Stimulated activated CD4-positive, alpha-beta T cell treated with anti-CD3 and anti-CD28 coated beads, Interleukin-4, amount 100 ng/mL, for 4 hours (primary cell): Measurements from ENCODE around the gene STPG3.
A peak's percentile ranks its signal among the peaks of the same experiment; 100 is the strongest.

Experiments used
- DNase-seq, 2 experiments: peaks; one replicate each; pipeline ENCODE4 v3.0.0-alpha.2; 2020

STPG3 gene

GRCh38 chr9:137281345-137282116 is 30.4 kb downstream of the STPG3 start:
- no peak for DNase-seq

DNA sequence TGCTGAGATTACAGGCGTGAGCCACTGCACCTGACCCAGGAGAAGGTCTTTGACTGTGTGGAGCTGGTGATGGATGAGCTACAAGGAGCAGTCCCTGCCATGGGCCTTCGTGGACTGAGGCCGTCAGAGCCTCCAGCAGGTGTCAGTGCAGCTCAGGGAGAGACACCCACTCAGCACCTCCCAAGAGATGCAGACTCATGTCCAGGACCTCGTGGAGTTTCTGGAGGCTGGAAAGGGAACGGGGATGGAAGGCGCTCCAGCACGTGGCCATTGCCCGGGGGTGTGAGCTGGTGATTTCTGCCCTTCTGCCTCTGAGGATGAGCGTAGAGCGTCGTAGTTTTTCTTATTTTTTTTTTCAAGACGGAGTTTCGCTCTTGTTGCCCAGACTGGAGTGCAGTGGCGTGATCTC is 35.9 kb downstream of the STPG3 start:
- DNase-seq, result no peak

DNA sequence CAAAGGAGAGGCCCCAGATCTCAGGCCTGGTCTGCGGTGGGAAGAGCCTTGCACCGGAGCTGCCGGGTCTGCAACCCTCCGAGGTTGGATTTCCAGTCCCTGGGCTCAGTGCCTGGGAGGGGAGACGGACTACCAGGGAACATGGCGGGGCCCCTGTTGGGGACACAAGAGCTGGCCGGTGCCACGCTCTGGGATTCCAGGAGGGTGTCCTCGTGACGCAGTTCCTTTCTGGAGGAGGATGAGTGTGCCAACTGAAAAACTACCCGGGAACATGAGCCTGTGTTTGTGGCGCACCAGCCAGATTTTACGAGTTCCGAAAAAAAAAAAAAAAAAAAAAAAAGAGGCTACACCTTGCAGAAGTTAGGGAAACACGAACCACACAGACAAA is 42.0 kb downstream of the STPG3 start:
- DNase-seq, result no peak

GRCh38 chr9:137293482-137294090 is 42.5 kb downstream of the STPG3 start:
- DNase-seq, result no peak

DNA sequence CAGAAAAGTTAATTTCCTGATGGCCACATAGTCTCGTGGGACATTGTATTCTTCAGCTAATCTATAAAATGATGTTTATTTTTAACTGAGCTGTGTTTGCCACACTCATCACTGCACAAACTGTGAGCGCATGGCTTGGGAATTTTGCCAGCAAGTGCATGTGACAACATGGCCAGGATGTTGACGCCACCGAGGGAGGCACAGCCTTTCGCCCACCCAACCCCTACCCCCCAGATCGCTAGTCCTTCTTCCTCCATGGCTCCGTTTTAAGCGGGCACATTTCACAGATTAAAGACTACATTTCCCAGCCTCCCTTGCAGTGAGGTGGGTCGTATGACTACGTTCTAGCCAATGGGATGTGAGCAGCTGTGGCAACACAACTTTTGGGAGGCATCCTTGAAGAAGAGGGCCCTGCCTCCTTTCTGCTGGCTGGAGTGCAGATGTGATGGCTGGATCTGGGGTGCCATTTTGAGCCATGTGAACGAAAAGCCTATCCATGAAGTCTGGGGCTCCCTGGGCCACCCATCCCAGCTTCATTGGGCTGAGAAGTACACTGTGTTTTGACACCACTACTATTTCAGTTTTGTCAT is 43.1 kb downstream of the STPG3 start:
- no peak for DNase-seq

DNA sequence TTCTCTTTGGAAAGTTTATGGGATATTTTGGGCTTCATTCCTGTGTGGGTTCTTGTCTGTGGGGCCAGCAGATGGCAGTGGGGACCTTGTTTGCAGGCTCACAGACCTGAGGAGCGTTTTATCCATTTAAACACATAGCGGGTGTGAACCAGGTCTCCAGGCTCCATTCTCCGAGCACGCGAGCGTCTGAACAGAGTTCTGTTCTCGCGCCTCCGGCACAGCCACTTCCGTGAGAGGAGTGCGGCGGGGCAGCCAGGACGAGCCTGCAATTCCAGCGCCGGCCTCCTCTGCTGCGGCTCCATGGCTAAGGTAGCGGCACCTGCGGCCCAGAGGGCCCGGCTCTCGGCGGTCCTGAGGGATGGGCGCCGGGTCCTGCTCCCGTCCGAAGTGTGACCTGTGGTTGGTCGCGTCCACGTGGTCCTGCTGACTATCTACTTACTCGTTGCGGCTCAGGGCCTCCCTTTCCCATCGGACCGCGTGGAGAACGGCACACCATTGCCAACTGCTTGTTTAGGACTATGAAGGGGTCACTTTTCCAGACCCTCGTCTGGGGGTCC is 43.7 kb downstream of the STPG3 start:
- no peak for DNase-seq

DNA sequence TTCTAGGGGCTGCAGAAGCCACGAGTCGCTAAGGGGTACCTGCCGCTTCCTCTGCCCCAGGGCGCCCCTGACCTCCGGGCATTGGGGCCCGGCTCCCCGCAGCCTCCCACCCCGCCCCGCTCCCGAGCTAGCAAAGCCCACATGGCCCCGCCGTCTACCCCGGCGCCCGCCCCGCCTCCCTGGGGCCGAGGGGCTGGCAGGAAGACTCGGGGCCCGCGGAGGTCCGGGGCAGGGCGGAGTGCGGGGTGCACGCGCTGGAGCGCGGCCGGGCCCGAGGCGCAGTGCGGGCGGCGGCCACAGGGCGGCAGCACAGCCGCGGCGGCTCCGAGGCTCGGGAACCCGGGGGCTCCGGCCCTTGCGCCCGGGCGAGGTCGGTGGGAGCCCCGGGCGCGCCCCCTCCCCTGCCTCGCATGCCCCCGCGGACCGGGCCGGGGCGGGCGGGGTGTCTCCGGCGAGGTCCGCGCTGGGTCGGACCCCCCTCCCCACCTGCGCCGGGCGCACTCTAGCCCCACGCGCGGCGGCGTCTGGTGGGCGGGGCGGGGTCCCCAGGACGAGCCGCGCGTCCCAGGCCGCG is 44.2 kb downstream of the STPG3 start:
- peak in 1 of 2 experiments; percentile 63 for DNase-seq

DNA sequence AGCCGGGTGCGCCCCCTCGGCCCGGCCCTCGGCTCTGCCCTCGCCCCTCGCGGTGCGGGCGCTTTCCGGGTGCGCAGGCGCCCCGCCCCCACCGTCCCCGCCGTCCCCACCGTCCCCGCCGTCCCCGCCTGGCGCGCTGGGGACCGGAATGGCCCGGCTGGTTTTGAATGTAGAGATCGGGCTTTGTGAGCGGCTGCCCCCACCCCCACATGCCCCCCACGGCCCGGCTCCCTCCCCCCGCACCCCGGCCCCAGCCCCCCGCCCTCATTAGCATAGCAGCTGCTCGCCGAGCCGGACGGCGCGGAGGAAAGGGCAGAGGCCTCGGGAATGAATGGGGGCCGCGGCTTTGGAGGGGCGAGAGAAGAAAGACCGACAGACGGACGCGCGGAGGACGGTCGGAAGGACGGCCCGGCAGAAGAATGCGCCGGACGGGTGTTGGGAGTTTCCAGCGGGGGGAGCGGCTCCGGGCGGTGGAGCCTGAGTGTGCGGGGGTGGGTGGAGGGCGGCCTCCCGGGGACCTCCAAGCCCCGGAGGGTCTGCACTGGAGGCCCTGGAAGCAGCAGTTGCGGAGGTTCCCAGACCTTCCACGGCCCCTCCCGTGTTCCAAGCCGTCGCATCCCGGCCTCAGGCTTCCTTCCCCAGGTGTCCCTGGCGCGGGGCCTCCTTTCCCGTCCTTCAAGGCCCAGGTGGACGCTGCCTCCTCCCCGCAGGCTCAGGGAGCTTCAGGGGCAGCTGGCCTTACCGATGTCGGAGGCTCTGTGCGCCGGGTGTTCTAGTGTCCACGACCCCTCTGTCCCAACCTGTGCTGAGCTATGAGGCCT is 45.0 kb downstream of the STPG3 start:
- DNase-seq, result no peak

DNA sequence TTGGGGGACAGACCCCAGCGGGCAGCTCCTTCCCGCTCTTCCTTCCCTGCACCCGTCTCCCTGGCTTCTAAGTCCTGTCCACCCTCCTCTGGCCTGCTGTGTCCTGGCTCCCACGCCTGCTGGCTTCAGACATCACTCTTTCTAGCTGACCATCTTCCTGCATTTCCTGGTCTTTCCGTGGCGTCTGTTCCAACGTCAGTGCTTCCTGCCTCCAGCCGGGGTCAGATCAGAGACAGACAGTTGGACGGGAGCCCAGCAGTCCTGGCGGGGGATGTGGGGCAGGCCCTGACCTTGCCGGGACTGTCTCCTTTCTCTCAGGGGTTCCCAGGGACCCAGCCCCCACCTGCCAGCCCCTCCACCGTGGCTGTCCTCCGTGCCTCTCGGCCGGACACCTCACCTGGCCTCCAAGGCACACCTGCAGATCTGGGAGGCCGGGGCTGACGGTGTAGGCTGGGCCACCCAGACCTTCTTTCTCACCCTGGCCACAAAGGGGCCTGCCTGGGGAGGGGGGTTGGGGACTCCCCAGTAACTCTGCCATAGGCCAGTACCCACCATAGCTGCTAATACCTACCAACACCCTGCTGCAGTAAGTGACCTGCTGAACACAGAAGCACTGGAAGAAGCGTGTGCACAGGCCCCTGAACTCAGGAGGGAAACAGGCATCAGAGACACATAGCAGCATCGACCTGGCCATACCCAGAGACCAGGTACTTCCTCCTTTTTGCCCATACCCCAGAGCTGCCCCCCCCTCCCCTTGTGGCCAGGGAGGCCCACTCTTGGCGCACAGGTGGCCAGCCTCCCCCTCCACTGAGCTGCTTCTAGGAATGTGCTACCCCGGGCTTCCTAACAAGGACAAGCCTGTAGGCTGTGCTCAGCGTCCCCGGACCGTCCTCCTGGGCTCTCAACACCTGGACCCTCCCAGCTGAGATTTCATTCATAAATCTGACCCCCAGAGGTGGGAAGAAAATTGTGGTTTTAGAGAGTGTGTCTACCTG is 45.9 kb downstream of the STPG3 start:
- DNase-seq, result no peak

- DNase-seq, result no peak
Measured at GRCh38 chr9:137297966-137298365, 46.9 kb downstream of the STPG3 start.

GRCh38 chr9:137298401-137299202 is 47.5 kb downstream of the STPG3 start:
- no peak for DNase-seq

GRCh38 chr9:137299203-137299565 is 48.1 kb downstream of the STPG3 start:
- no peak for DNase-seq

GRCh38 chr9:137299938-137300337 is 48.9 kb downstream of the STPG3 start:
- no peak for DNase-seq

- no peak for DNase-seq
Measured at GRCh38 chr9:137300567-137301080, 49.5 kb downstream of the STPG3 start.

GRCh38 chr9:137301081-137301947 is 50.2 kb downstream of the STPG3 start:
- no peak for DNase-seq

DNA sequence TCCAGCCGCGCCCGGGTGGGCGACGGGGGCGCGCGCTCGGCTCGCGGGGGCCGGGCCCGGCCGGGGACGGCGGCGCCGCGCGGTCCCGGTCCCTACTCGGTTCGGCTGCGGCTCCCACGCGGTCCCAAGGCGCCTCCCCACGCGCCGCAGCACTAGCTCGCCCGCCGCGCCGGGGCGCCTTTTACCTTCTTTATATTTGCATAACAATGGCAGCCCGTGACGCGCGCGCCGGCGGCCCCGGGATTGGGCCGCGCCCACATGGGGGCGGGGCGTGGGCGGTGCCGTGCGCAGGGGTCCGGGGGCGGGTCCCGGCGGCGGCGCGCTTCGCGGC is 51.0 kb downstream of the STPG3 start, which contains the start of gene NRARP:
Gene NRARP, minus strand, starts transcription at position 154 of the 331 bp plus-strand sequence. CDS start 343 bp downstream, outside the sequence.
- DNase-seq, result peak; percentile 92 to 97

GRCh38 chr9:137302449-137303150 is 51.5 kb downstream of the STPG3 start:
- DNase-seq, result no peak
